ENCODE measurements around the gene RELB.
"Not testable (repeated sequence)": the region's sequence is repeated elsewhere in the genome, so short reads cannot be mapped to it uniquely, and the experiment has no call there.

Gene RELB

GRCh38 chr19:45001087-45001739 lies at the start of gene RELB:
Gene RELB, plus strand, starts transcription at chr19:45001464. Its CDS starts 116 bp downstream, at chr19:45001580.
- peak; percentile 74 for DNase-seq

GRCh38 chr19:44954278-44954648 lies 47.0 kb upstream of the RELB start:
- no peak for DNase-seq

- DNase-seq, result peak; percentile 92
Measured at GRCh38 chr19:44954649-44955504, 46.4 kb upstream of the RELB start, which contains the start of gene CLPTM1. Gene CLPTM1, plus strand, starts transcription at chr19:44955380. Its CDS starts 16 bp downstream, at chr19:44955396.

- no peak for DNase-seq
Measured at GRCh38 chr19:44955505-44956439, 45.5 kb upstream of the RELB start.

GRCh38 chr19:44957526-44957925 lies 43.7 kb upstream of the RELB start:
- DNase-seq, result no peak

- no peak for DNase-seq
Measured at GRCh38 chr19:44958090-44958489, 43.2 kb upstream of the RELB start.

GRCh38 chr19:44959691-44960090 lies 41.6 kb upstream of the RELB start:
- no peak for DNase-seq

- DNase-seq, result no peak
Measured at GRCh38 chr19:44960906-44961728, 40.1 kb upstream of the RELB start.

GRCh38 chr19:44961821-44962220 lies 39.4 kb upstream of the RELB start:
- no peak for DNase-seq

- DNase-seq, result no peak
Measured at GRCh38 chr19:44968118-44968517, 33.1 kb upstream of the RELB start.

GRCh38 chr19:44968670-44969069 lies 32.6 kb upstream of the RELB start:
- DNase-seq, result no peak

- no peak for DNase-seq
Measured at GRCh38 chr19:44969437-44969836, 31.8 kb upstream of the RELB start.

GRCh38 chr19:44971451-44971850 lies 29.8 kb upstream of the RELB start:
- not testable (repeated sequence) for DNase-seq

GRCh38 chr19:44972802-44973201 lies 28.5 kb upstream of the RELB start:
- no peak for DNase-seq

- no peak for DNase-seq
Measured at GRCh38 chr19:44973982-44974735, 27.1 kb upstream of the RELB start.

GRCh38 chr19:44974857-44975256 lies 26.4 kb upstream of the RELB start:
- no peak for DNase-seq

GRCh38 chr19:44975444-44975843 lies 25.8 kb upstream of the RELB start:
- no peak for DNase-seq

GRCh38 chr19:44984005-44984404 lies 17.3 kb upstream of the RELB start:
- no peak for DNase-seq

GRCh38 chr19:44985445-44985844 lies 15.8 kb upstream of the RELB start:
- no peak for DNase-seq

- no peak for DNase-seq
Measured at GRCh38 chr19:44986389-44986788, 14.9 kb upstream of the RELB start.

- DNase-seq, result no peak
Measured at GRCh38 chr19:44987148-44987675, 14.1 kb upstream of the RELB start.
